Neural crest cell (in vitro differentiated cells): ENCODE data around the gene EEF2K. TPM values are rescaled to one million over a fixed set of nuclear protein-coding genes. Genes with fewer than 3 reads are reported as not detected.

Source experiments
- DNase-seq: peaks from one replicate; pipeline ENCODE4 v3.0.0; 2021; ENCODE audit warnings: low read depth, mixed read lengths, low spot score
- H3K27ac Mint-ChIP-seq: one replicate; pipeline ENCODE4 v1.8.0; 2021; ENCODE audit warnings: mild to moderate bottlenecking, mixed read lengths; ENCODE audit not compliant: unreplicated experiment
- H3K27me3 Mint-ChIP-seq: 2 replicates; pipeline ENCODE4 v1.8.0; 2021; ENCODE audit warnings: low read depth, mild to moderate bottlenecking, mixed read lengths
- H3K36me3 Mint-ChIP-seq: 2 replicates; pipeline ENCODE4 v1.8.0; 2021; ENCODE audit warnings: low read depth, mild to moderate bottlenecking, mixed read lengths
- H3K4me1 Mint-ChIP-seq: 2 replicates; pipeline ENCODE4 v1.8.0; 2021; ENCODE audit warnings: mixed read lengths
- H3K4me3 Mint-ChIP-seq: one replicate; pipeline ENCODE4 v1.8.0; 2021; ENCODE audit warnings: mild to moderate bottlenecking, mixed read lengths
- H3K9me3 Mint-ChIP-seq: 2 replicates; pipeline ENCODE4 v1.8.0; 2021; ENCODE audit warnings: mixed read lengths
- total RNA-seq: library from RNA; stranded (reverse); gene quantifications from 2 replicates; pipeline ENCODE4 v1.2.1, GENCODE V29; 2021
- TF ChIP-seq, protein P1 (sequence below): fragments of 200-600 bp; sonication (generic); conservative IDR thresholded peaks from 2 replicates; pipeline ENCODE4 v1.5.0; 2021; ENCODE audit warnings: antibody characterized with exemption, mild to moderate bottlenecking

EEF2K gene
- total RNA-seq, 1 donor from 2014 or later: 20.3 TPM

GRCh38 chr16:22278441-22279230 is 72.6 kb downstream of the EEF2K start:
- H3K27me3 Mint-ChIP-seq: no peaks in the 10 kb centered on the region
- no peak for DNase-seq
- H3K4me1 Mint-ChIP-seq: no peaks in the 10 kb centered on the region
- no peak overlapping the region for H3K4me3 Mint-ChIP-seq
- H3K9me3 Mint-ChIP-seq: no peaks in the 10 kb centered on the region
- H3K36me3 Mint-ChIP-seq: peaks cover 3% of the 10 kb centered on the region
- no peak overlapping the region for H3K27ac Mint-ChIP-seq
- TF ChIP-seq, protein P1, sequence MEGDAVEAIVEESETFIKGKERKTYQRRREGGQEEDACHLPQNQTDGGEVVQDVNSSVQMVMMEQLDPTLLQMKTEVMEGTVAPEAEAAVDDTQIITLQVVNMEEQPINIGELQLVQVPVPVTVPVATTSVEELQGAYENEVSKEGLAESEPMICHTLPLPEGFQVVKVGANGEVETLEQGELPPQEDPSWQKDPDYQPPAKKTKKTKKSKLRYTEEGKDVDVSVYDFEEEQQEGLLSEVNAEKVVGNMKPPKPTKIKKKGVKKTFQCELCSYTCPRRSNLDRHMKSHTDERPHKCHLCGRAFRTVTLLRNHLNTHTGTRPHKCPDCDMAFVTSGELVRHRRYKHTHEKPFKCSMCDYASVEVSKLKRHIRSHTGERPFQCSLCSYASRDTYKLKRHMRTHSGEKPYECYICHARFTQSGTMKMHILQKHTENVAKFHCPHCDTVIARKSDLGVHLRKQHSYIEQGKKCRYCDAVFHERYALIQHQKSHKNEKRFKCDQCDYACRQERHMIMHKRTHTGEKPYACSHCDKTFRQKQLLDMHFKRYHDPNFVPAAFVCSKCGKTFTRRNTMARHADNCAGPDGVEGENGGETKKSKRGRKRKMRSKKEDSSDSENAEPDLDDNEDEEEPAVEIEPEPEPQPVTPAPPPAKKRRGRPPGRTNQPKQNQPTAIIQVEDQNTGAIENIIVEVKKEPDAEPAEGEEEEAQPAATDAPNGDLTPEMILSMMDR: no peak

GRCh38 chr16:22282254-22282892 is 76.3 kb downstream of the EEF2K start:
- no peak for DNase-seq
- Mint-ChIP-seq H3K4me3 (no peak overlapping the region), H3K9me3 (no peaks in the 10 kb centered on the region), H3K27ac (no peak overlapping the region), H3K27me3 (no peaks in the 10 kb centered on the region), H3K36me3 (peaks cover 10% of the 10 kb centered on the region), H3K4me1 (peaks cover 14% of the 10 kb centered on the region)
- TF ChIP-seq, protein P1: no peak

DNA sequence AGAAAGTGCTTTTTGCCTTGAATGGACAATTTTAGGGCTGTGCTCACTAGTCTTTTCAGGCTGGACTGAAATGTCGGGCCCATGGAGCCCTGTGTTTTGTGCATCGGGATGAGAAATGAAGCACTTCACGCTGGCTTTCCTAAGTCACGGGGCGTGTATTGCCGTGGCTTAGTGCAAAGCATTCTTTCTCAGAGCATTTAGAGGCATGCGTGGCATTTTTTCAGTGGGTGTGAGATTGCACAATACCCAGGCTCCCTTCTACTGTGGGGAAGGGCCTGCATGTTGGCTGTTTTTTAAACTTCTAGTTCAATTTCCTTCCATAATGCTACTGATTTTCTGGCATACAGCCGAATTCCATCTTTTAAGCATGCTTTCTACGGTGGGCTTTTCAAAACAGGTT is 78.6 kb downstream of the EEF2K start:
- peaks cover 10% of the 10 kb centered on the region for H3K36me3 Mint-ChIP-seq
- TF ChIP-seq, protein P1: no peak
- peaks cover 18% of the 10 kb centered on the region for H3K4me1 Mint-ChIP-seq
- no peak for DNase-seq
- no peak overlapping the region for H3K27ac Mint-ChIP-seq
- no peak overlapping the region for H3K4me3 Mint-ChIP-seq
- H3K27me3 Mint-ChIP-seq: no peaks in the 10 kb centered on the region
- H3K9me3 Mint-ChIP-seq: no peaks in the 10 kb centered on the region

GRCh38 chr16:22285080-22285479 is 79.0 kb downstream of the EEF2K start:
- Mint-ChIP-seq H3K4me1 (peaks cover 18% of the 10 kb centered on the region), H3K27me3 (no peaks in the 10 kb centered on the region), H3K27ac (no peak overlapping the region), H3K4me3 (no peak overlapping the region), H3K9me3 (no peaks in the 10 kb centered on the region), H3K36me3 (peaks cover 10% of the 10 kb centered on the region)
- TF ChIP-seq, protein P1: no peak
- DNase-seq: no peak

DNA sequence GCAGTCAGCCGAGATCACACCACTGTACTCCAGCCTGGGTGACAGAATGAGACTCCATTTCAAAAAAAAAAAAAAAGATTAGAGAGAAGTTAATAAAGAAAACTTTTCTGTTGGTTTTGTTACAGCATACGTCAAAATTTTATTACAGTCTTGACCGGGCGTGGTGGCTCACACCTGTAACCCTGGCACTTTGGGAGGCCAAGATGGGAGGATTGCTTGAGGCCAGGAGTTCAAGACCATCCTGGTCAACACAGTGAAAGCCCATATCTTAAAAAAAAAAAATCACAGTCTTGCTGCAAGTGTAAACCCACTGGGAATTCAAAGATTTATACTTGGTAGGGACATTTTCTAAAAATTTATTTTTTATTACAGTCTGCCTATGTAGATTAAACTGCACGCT is 84.9 kb downstream of the EEF2K start:
- Mint-ChIP-seq H3K4me3 (no peak overlapping the region), H3K36me3 (no peaks in the 10 kb centered on the region), H3K9me3 (no peaks in the 10 kb centered on the region), H3K27ac (no peak overlapping the region), H3K4me1 (peaks cover 21% of the 10 kb centered on the region), H3K27me3 (peaks cover under 1% of the 10 kb centered on the region)
- TF ChIP-seq, protein P1: no peak
- no peak for DNase-seq
